ENCODE measurements around the gene DUSP22.

DUSP22 gene

GRCh38 chr6:286681-287488 is 5.4 kb upstream of the DUSP22 start:
- TF ChIP-seq CTCF (conservative IDR thresholded peaks at IDR 0.05): no peak
- H3K27ac ChIP-seq: no peak overlapping the region

- TF ChIP-seq CTCF (conservative IDR thresholded peaks at IDR 0.05): no peak
- H3K27ac ChIP-seq: no peak overlapping the region
Observed at GRCh38 chr6:287489-287860, 4.8 kb upstream of the DUSP22 start.

- TF ChIP-seq CTCF (conservative IDR thresholded peaks at IDR 0.05): no peak
- no peak overlapping the region for H3K27ac ChIP-seq
Observed at GRCh38 chr6:288866-289265, 3.4 kb upstream of the DUSP22 start.

GRCh38 chr6:290111-290922 is 2.0 kb upstream of the DUSP22 start:
- no peak overlapping the region for H3K27ac ChIP-seq
- no peak for TF ChIP-seq CTCF (conservative IDR thresholded peaks at IDR 0.05)

GRCh38 chr6:291204-291696 is 1.0 kb upstream of the DUSP22 start:
- no peak for TF ChIP-seq CTCF (conservative IDR thresholded peaks at IDR 0.05)
- H3K27ac ChIP-seq: peak overlapping the region; percentile 68

- H3K27ac ChIP-seq: peak overlapping the region; percentile 68
- no peak for TF ChIP-seq CTCF (conservative IDR thresholded peaks at IDR 0.05)
Observed at GRCh38 chr6:292506-293192, 362 bp downstream of the DUSP22 start.
